Subcutaneous abdominal adipose tissue (tissue), 5 donors: ENCODE measurements around the gene NR0B2.
"Not testable (repeated sequence)": the region's sequence is repeated elsewhere in the genome, so short reads cannot be mapped to it uniquely, and the experiment has no call there.

Source experiments
- H3K27ac ChIP-seq: one replicate; pipeline ENCODE4 v1.7.0; 2013; ENCODE audit warnings: low read depth, mild to moderate bottlenecking, inconsistent platforms, low read length, moderate library complexity
- H3K27me3 ChIP-seq, 5 donors: one replicate each; pipeline ENCODE4 v1.7.0; 2013; ENCODE audit warnings: low read length in 5 of 5, inconsistent platforms in 1 of 5; ENCODE audit not compliant: control insufficient read depth in 5 of 5, insufficient read depth in 4 of 5
- H3K36me3 ChIP-seq, 5 donors: one replicate each; pipeline ENCODE4 v1.7.0; 2013; ENCODE audit warnings: low read length in 5 of 5; ENCODE audit not compliant: control insufficient read depth in 5 of 5, insufficient read depth in 5 of 5
- H3K4me1 ChIP-seq, 5 donors: one replicate each; pipeline ENCODE4 v1.7.0; 2013; ENCODE audit warnings: low read length in 5 of 5, mild to moderate bottlenecking in 3 of 5, moderate library complexity in 1 of 5; ENCODE audit not compliant: control insufficient read depth in 5 of 5, insufficient read depth in 5 of 5
- H3K4me3 ChIP-seq, 5 donors: one replicate each; pipeline ENCODE4 v1.7.0; 2013; ENCODE audit warnings: low read length in 5 of 5, low read depth in 1 of 5
- H3K9ac ChIP-seq, 5 donors: one replicate each; pipeline ENCODE4 v1.7.0; 2013; ENCODE audit warnings: low read length in 5 of 5, mild to moderate bottlenecking in 4 of 5, moderate library complexity in 3 of 5
- H3K9me3 ChIP-seq, 5 donors: one replicate each; pipeline ENCODE4 v1.7.0; 2013; ENCODE audit warnings: low read length in 5 of 5; ENCODE audit not compliant: control insufficient read depth in 5 of 5
- donor health status: healthy.
- donor health status: healthy.
- donor health status: healthy.
- donor health status: healthy.
- donor health status: healthy.

Gene NR0B2

DNA sequence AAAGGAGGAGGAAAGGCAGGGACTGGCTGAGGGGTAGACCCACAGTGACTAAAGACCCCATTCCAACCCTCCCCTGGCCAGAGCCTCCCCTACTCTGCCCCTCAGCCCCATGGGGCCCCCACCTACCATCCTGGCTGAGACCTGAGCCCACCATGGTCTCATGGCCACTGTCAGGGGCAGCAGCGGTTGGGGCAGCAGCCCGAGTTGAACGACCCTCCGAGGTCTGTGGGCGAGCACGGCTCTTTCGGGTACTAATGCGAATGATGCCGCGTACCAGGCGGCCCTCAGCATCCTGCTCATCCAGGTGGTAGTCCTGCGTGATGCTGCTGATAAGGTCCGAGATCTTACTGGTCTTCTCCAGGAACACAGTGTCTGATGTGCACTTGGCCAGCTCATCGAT lies 37.4 kb upstream of the NR0B2 start:
- Histone ChIP-seq H3K4me3 (no peak overlapping the region), H3K36me3 (peaks cover 0 to 10% (median 6%) of the 10 kb centered on the region in 5 donors), H3K9me3 (peaks cover 0 to 5% (median 4%) of the 10 kb centered on the region in 5 donors), H3K9ac (no peak overlapping the region), H3K4me1 (peaks cover 0 to 5% (median 0%) of the 10 kb centered on the region in 5 donors), H3K27me3 (peaks cover 0 to 4% (median 0%) of the 10 kb centered on the region in 5 donors), H3K27ac (no peak overlapping the region)

- Histone ChIP-seq H3K27ac (no peak overlapping the region), H3K27me3 (peaks cover 0 to 4% (median 0%) of the 10 kb centered on the region in 5 donors), H3K4me1 (peaks cover 0 to 8% (median 0%) of the 10 kb centered on the region in 5 donors), H3K9me3 (no peaks in the 10 kb centered on the region), H3K4me3 (no peak overlapping the region), H3K36me3 (peaks cover 0 to 16% (median 11%) of the 10 kb centered on the region in 5 donors), H3K9ac (no peak overlapping the region)
Measured at GRCh38 chr1:26950602-26951001, 36.8 kb upstream of the NR0B2 start.

DNA sequence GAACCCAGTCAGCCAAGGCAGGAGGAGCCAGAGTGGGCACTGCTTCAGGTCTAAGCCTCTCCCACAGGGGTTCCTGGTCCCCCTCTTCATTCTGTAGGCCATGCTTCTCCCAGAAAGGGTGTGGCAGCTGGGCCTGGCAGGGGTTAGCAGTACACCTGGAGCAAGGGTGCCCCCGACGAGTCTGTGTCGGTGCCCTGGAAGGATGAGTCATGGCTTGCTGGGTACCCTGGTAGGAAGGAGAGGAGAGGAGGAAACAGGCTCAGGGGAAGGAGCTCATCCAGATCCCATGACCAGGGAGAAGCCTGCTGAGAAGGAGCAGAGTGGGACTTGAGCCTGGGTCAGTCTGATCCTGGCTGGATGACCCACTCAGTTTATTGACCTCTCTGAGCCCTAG lies 36.1 kb upstream of the NR0B2 start:
- peaks cover 0 to 23% (median 18%) of the 10 kb centered on the region in 5 donors for H3K36me3 ChIP-seq
- H3K27ac ChIP-seq = no peak overlapping the region

GRCh38 chr1:26949266-26949925 lies 35.6 kb upstream of the NR0B2 start:
- Histone ChIP-seq H3K4me1 (peaks cover 0 to 8% (median 0%) of the 10 kb centered on the region in 5 donors), H3K27me3 (no peaks in the 10 kb centered on the region), H3K27ac (no peak overlapping the region), H3K4me3 (no peak overlapping the region), H3K9me3 (no peaks in the 10 kb centered on the region), H3K9ac (no peak overlapping the region), H3K36me3 (peaks cover 0 to 28% (median 20%) of the 10 kb centered on the region in 5 donors)

More for the DNA sequence above, 36.1 kb upstream of the NR0B2 start:
- Histone ChIP-seq H3K27me3 (no peaks in the 10 kb centered on the region), H3K9ac (no peak overlapping the region), H3K9me3 (no peaks in the 10 kb centered on the region), H3K4me3 (no peak overlapping the region), H3K4me1 (peaks cover 0 to 8% (median 0%) of the 10 kb centered on the region in 5 donors)

DNA sequence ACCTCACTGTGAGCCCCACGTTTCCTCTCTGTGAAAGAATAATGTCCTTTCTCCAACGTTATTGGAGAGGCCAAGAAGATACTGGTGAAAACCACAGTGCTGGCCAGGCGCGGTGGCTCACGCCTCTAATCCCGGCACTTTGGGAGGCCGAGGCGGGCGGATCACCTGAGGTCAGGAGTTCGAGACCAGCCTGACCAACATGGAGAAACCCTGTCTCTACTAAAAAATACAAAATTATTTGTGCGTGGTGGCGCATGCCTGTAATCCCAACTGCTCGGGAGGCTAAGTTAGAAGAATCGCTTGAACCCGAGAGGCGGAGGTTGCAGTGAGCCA lies 34.9 kb upstream of the NR0B2 start:
- H3K27me3 ChIP-seq, H3K4me3 ChIP-seq, H3K27ac ChIP-seq, H3K9ac ChIP-seq, H3K9me3 ChIP-seq, H3K4me1 ChIP-seq: not testable (repeated sequence)
- peaks cover 0 to 35% (median 22%) of the 10 kb centered on the region in 5 donors for H3K36me3 ChIP-seq

GRCh38 chr1:26946270-26946669 lies 32.5 kb upstream of the NR0B2 start:
- no peaks in the 10 kb centered on the region for H3K27me3 ChIP-seq
- no peaks in the 10 kb centered on the region for H3K9me3 ChIP-seq
- peaks cover 0 to 8% (median 0%) of the 10 kb centered on the region in 5 donors for H3K4me1 ChIP-seq
- H3K27ac ChIP-seq = no peak overlapping the region
- peaks cover 4 to 59% (median 45%) of the 10 kb centered on the region in 5 donors for H3K36me3 ChIP-seq
- no peak overlapping the region for H3K4me3 ChIP-seq
- H3K9ac ChIP-seq = no peak overlapping the region

- H3K27me3 ChIP-seq = no peaks in the 10 kb centered on the region
- H3K9ac ChIP-seq = no peak overlapping the region
- no peak overlapping the region for H3K4me3 ChIP-seq
Measured at GRCh38 chr1:26945728-26946127, 32.0 kb upstream of the NR0B2 start.

DNA sequence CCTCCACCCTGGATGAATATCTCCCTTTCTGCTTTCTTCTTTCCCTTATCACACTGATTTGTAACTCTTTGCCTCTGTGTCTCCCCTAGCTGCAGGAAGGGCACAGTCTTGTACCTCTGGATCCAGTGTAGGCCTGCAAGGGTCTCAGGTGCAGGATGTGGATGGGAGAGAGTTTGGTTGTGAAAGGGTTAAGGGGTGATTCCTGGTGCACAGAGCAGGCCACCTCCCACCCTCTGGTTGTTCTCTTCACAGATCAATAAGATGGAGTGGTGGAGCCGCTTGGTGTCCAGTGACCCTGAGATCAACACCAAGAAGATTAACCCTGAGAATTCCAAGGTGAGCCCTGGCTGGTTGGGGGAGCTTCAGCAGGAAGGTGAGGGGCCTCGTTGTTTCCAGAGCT lies 31.4 kb upstream of the NR0B2 start:
- Histone ChIP-seq H3K9ac (no peak overlapping the region), H3K9me3 (no peaks in the 10 kb centered on the region), H3K27ac (no peak overlapping the region), H3K36me3 (peaks cover 4 to 60% (median 47%) of the 10 kb centered on the region in 5 donors), H3K4me3 (no peak overlapping the region), H3K4me1 (peaks cover 0 to 8% (median 0%) of the 10 kb centered on the region in 5 donors), H3K27me3 (no peaks in the 10 kb centered on the region)

More at GRCh38 chr1:26945728-26946127, 32.0 kb upstream of the NR0B2 start:
- no peak overlapping the region for H3K27ac ChIP-seq
- H3K4me1 ChIP-seq = peaks cover 0 to 8% (median 0%) of the 10 kb centered on the region in 5 donors
- no peaks in the 10 kb centered on the region for H3K9me3 ChIP-seq
- peaks cover 4 to 60% (median 47%) of the 10 kb centered on the region in 5 donors for H3K36me3 ChIP-seq

DNA sequence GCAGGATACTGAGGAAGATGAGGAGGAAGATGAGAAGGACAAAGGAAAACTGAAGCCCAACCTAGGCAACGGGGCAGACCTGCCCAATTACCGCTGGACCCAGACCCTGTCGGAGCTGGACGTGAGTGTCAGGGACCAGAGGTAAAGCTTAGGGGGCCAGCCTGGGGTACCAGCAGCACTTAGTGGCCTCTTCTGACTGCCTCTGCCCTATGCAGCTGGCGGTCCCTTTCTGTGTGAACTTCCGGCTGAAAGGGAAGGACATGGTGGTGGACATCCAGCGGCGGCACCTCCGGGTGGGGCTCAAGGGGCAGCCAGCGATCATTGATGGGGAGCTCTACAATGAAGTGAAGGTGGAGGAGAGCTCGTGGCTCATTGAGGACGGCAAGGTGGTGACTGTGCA lies 28.9 kb upstream of the NR0B2 start:
- Histone ChIP-seq H3K9ac (no peak overlapping the region), H3K36me3 (peaks cover 4 to 66% (median 55%) of the 10 kb centered on the region in 5 donors), H3K4me1 (peaks cover 0 to 6% (median 0%) of the 10 kb centered on the region in 5 donors), H3K27me3 (no peaks in the 10 kb centered on the region), H3K9me3 (no peaks in the 10 kb centered on the region), H3K27ac (no peak overlapping the region), H3K4me3 (no peak overlapping the region)

DNA sequence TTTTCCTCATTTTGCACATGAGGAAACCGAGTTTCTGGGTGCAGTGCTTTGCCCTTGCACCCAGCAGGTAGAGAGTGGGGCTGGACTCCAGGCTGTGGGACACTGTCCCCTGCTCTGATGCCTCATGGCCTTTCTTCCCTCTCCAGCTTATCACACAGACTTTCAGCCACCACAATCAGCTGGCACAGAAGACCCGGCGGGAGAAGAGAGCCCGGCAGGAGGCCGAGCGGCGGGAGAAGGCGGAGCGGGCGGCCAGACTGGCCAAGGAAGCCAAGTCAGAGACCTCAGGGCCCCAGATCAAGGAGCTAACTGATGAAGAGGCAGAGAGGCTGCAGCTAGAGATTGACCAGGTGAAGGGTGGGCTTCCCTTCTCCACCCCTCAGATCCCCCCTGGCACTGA lies 27.5 kb upstream of the NR0B2 start:
- H3K36me3 ChIP-seq = peaks cover 4 to 66% (median 56%) of the 10 kb centered on the region in 5 donors
- H3K9me3 ChIP-seq = no peaks in the 10 kb centered on the region
- H3K9ac ChIP-seq = no peak overlapping the region
- H3K27me3 ChIP-seq = no peaks in the 10 kb centered on the region
- peaks cover 0 to 6% (median 0%) of the 10 kb centered on the region in 5 donors for H3K4me1 ChIP-seq
- no peak overlapping the region for H3K27ac ChIP-seq
- no peak overlapping the region for H3K4me3 ChIP-seq
